GM12878 (cell line): ENCODE measurements around the gene TSC22D4. TPM values are rescaled to one million over a fixed set of nuclear protein-coding genes. Genes with fewer than 3 reads are reported as not detected.

Experiments used
- ATAC-seq: fragments of 200-7000 bp; cut with Tn5 transposase; 3 replicates; pipeline ENCODE4 v1.9.1; 2020; ENCODE audit warnings: mild to moderate bottlenecking, moderate library complexity
- BruUV-seq: library from RNA; stranded (reverse); fragments of 400-500 nt; replicated peaks from 2 replicates; lab custom pipeline; 2021; lab: Mats Ljungman, UMichigan
- CTCF ChIA-PET: fragments of 300-600 bp; sonication (Branson Sonifier 250); formaldehyde crosslinking; extraction: SDS; loops from one replicate; lab custom pipeline; 2021; ENCODE audit warnings: inconsistent platforms; lab: Yijun Ruan, JAX
- POLR2A ChIA-PET: fragments of 350-600 bp; formaldehyde crosslinking; extraction: SDS; loops from one replicate; lab custom pipeline; 2021; ENCODE audit warnings: inconsistent platforms; lab: Charles Lee
- RAD21 ChIA-PET: fragments of 300-600 bp; sonication (Branson Sonifier 250); formaldehyde crosslinking; loops from one replicate; lab custom pipeline; 2023; ENCODE audit warnings: antibody characterized with exemption; ENCODE audit not compliant: unreplicated experiment; lab: Charles Lee
- SMC1A ChIA-PET: fragments of 300-600 bp; sonication (Branson Sonifier 250); formaldehyde crosslinking; loops from one replicate; lab custom pipeline; 2023; ENCODE audit not compliant: unreplicated experiment, uncharacterized antibody; lab: Charles Lee
- DNase-seq: peaks from one replicate; pipeline ENCODE4 v3.0.0-alpha.2; 2011; ENCODE audit warnings: low read depth, low spot score
- FAIRE-seq: peaks from 3 replicates; lab custom pipeline; 2011; peaks lifted over from hg19 to GRCh38; lab: Jason Lieb, UNC
- H2AFZ ChIP-seq: 2 replicates; pipeline ENCODE4 v1.6.0; 2011; ENCODE audit warnings: low read depth, low read length, control low read depth; ENCODE audit not compliant: control insufficient read depth
- H3K27ac ChIP-seq: 2 replicates; pipeline ENCODE4 v1.5.1; 2011; ENCODE audit warnings: control low read depth; ENCODE audit not compliant: control insufficient read depth, insufficient read depth
- H3K27me3 ChIP-seq, 2 experiments: replicated peaks in 1 of 2; 2 replicates each; pipeline versions ENCODE4 v1.6.0 to v1.6.1; 2011; ENCODE audit warnings: low read length in 1 of 2; ENCODE audit not compliant: control insufficient read depth in 2 of 2, insufficient read depth in 2 of 2
- H3K36me3 ChIP-seq, 2 experiments: 2 replicates each; pipeline ENCODE4 v1.5.1; 2011; ENCODE audit warnings: low read length in 1 of 2; ENCODE audit not compliant: control insufficient read depth in 2 of 2, insufficient read depth in 2 of 2
- H3K4me1 ChIP-seq: 2 replicates; pipeline ENCODE4 v1.6.1; 2011; ENCODE audit warnings: mild to moderate bottlenecking, low read length, moderate library complexity, mixed read lengths; ENCODE audit not compliant: control insufficient read depth, insufficient read depth
- H3K4me2 ChIP-seq: 2 replicates; pipeline ENCODE4 v1.6.0; 2011; ENCODE audit warnings: control low read depth; ENCODE audit not compliant: control insufficient read depth, insufficient read depth
- H3K4me3 ChIP-seq: fragments of 200-600 bp; sonication (generic); 2 replicates; pipeline ENCODE4 v1.5.1; 2016
- H3K79me2 ChIP-seq: 2 replicates; pipeline ENCODE4 v1.6.0; 2011; ENCODE audit warnings: low read length; ENCODE audit not compliant: control insufficient read depth, insufficient read depth
- H3K9ac ChIP-seq: 2 replicates; pipeline ENCODE4 v1.8.0; 2011; ENCODE audit warnings: low read length, control low read depth, mixed read lengths; ENCODE audit not compliant: control insufficient read depth, insufficient read depth
- H3K9me3 ChIP-seq: replicated peaks from 3 replicates; pipeline ENCODE4 v1.5.1; 2011; ENCODE audit warnings: mild to moderate bottlenecking, low read length; ENCODE audit not compliant: control insufficient read depth, insufficient read depth
- H4K20me1 ChIP-seq: 2 replicates; pipeline ENCODE4 v1.6.0; 2011; ENCODE audit not compliant: control insufficient read depth, insufficient read depth
- EP300 ChIP-seq, 2 experiments: fragments of 150-350 bp in 1 of 2; IDR thresholded peaks; 2 replicates each; pipeline ENCODE4 v1.6.1; 2011 to 2012; ENCODE audit warnings: low read depth in 2 of 2, low read length in 2 of 2, borderline replicate concordance in 1 of 2, improper control_type of control experiment in 1 of 2, inconsistent platforms in 1 of 2; ENCODE audit not compliant: control insufficient read depth in 1 of 2
- FOXM1 ChIP-seq: IDR thresholded peaks from 2 replicates; pipeline ENCODE4 v1.6.1; 2012; ENCODE audit warnings: low read depth, mild to moderate bottlenecking, inconsistent platforms, low read length, moderate library complexity
- JUND ChIP-seq: IDR thresholded peaks from 2 replicates; pipeline ENCODE4 v1.6.1; 2012; ENCODE audit warnings: low read depth, mild to moderate bottlenecking, low read length, improper control_type of control experiment, moderate library complexity
- LARP7 ChIP-seq: fragments of 450-650 bp; IDR thresholded peaks from 2 replicates; pipeline ENCODE4 v1.6.1; 2017; ENCODE audit warnings: mild to moderate bottlenecking
- NRF1 ChIP-seq: conservative IDR thresholded peaks from 2 replicates; pipeline ENCODE4 v1.6.1; 2011; ENCODE audit warnings: mild to moderate bottlenecking, low read depth, low read length, improper control_type of control experiment
- POLR2AphosphoS2 ChIP-seq: IDR thresholded peaks from 2 replicates; pipeline ENCODE4 v1.6.1; 2011; ENCODE audit warnings: low read depth, mild to moderate bottlenecking, low read length, improper control_type of control experiment, moderate library complexity
- SKIL ChIP-seq: fragments of 450-650 bp; IDR thresholded peaks from 2 replicates; pipeline ENCODE4 v1.6.1; 2017; ENCODE audit warnings: mild to moderate bottlenecking, low read depth, inconsistent platforms; ENCODE audit not compliant: poor library complexity, severe bottlenecking
- WGBS: methylation state at CpG from one replicate; pipeline ENCODE4 v1.1.6; 2016; ENCODE audit warnings: low lambda C conversion rate; ENCODE audit not compliant: insufficient replicate concordance, insufficient coverage; ENCODE audit errors: missing lambda C conversion rate; 5-methylcytosine and 5-hydroxymethylcytosine counted together
- in situ Hi-C: fragments of 300-500 bp; cut with MboI; formaldehyde crosslinking; loops from 9 replicates; pipeline ENCODE4 v1.14.3; 2018; ENCODE audit warnings: mixed read lengths
- intact Hi-C: fragments of 100-400 bp; cut with micrococcal nuclease; formaldehyde crosslinking; loops from one replicate; pipeline ENCODE4 v1.14.2; 2022; ENCODE audit not compliant: unreplicated experiment
- polyA plus RNA-seq, 11 experiments: library from polyadenylated mRNA; depleted of rRNA in 4 of 11; unstranded in 6 of 11; stranded (reverse) in 5 of 11; fragments of >200 nt; fragmentation: Nextera tagmentation in 4 of 11; fragmentation: Illumina TruSeq in 1 of 11; extraction: Ambion mirVana in 4 of 11; extraction: Trizol in 1 of 11; gene quantifications; 1 replicate in 1 of 11; 2 replicates in 10 of 11; pipeline versions ENCODE4 v1.2.1 to v1.2.3, GENCODE V29; 2011 to 2016; ENCODE audit warnings: inconsistent platforms in 2 of 11, missing spikeins in 2 of 11, low read depth in 1 of 11
- total RNA-seq, 4 experiments: library from RNA; depleted of rRNA in 3 of 4; stranded (reverse); fragments of >200 nt in 3 of 4; fragmentation: Illumina TruSeq in 1 of 4; extraction: Trizol in 1 of 4; gene quantifications; 2 replicates each; pipeline versions ENCODE4 v1.2.1 to v1.2.3, GENCODE V29; 2013 to 2021
- TF ChIP-seq, protein P1 (sequence below): IDR thresholded peaks from 2 replicates; pipeline ENCODE4 v1.6.1; 2012; ENCODE audit warnings: low read length, inconsistent platforms
- TF ChIP-seq, protein P2 (sequence below): fragments of 450-650 bp; conservative IDR thresholded peaks from 2 replicates; pipeline ENCODE4 v1.6.1; 2017; ENCODE audit warnings: mild to moderate bottlenecking, moderate library complexity

The TSC22D4 gene
- total and polyA plus RNA-seq, 10 of the 15 experiments (the other 5 are each of a cell fraction or from before 2014, with no cell fraction given): 0.50 to 65.7 (median 24.4) TPM

DNA sequence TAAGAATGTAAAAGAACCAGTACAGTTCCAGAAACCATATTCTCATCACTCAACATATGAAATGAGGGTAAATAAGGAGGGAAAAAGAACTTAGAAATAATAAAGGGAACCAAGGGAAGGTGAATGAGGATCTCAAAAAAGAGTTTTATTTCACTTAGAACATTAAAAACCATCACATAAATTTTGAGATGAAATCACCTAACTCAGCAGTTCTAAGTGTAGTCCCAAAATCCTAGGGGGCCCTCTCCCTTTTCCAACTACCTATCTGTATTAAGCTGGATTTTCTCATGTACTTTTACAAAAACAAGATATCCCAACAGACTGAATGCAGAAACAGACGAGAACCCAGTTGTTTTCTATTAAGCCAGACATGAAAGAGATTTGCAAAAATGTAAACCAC is 53.7 kb downstream of the TSC22D4 start:
- Histone ChIP-seq H3K4me1 (peaks cover 13% of the 10 kb centered on the region), H4K20me1 (no peaks in the 10 kb centered on the region), H3K79me2 (peaks cover 11% of the 10 kb centered on the region), H3K4me2 (no peak overlapping the region), H3K36me3 (no peaks in the 10 kb centered on the region), H3K27me3 (no peaks in the 10 kb centered on the region), H2AFZ (no peak overlapping the region), H3K9me3 (no peaks in the 10 kb centered on the region), H3K27ac (no peak overlapping the region), H3K4me3 (no peak overlapping the region), H3K9ac (no peak overlapping the region)
- in situ Hi-C loops: no loop called here
- DNase-seq (no peak), ATAC-seq (no peak), FAIRE-seq (no peak)
- CTCF ChIA-PET: interaction anchor here (1.1 to 1.7 kb wide), 4 partner anchors 18 to 56 kb away, joined by 3 to 7 read pairs (median 4); no protein-coding TSS in a partner anchor
- no peak for TF ChIP-seq FOXM1
- no peak for TF ChIP-seq NRF1
- TF ChIP-seq, protein P1, sequence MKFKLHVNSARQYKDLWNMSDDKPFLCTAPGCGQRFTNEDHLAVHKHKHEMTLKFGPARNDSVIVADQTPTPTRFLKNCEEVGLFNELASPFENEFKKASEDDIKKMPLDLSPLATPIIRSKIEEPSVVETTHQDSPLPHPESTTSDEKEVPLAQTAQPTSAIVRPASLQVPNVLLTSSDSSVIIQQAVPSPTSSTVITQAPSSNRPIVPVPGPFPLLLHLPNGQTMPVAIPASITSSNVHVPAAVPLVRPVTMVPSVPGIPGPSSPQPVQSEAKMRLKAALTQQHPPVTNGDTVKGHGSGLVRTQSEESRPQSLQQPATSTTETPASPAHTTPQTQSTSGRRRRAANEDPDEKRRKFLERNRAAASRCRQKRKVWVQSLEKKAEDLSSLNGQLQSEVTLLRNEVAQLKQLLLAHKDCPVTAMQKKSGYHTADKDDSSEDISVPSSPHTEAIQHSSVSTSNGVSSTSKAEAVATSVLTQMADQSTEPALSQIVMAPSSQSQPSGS: no peak
- TF ChIP-seq POLR2AphosphoS2: no peak
- TF ChIP-seq EP300 (IDR thresholded peaks at IDR 0.05; ENCODE audit: borderline replicate concordance in 1 of 2, control insufficient read depth in 1 of 2, low read depth in 2 of 2, low read length in 2 of 2): no peak
- TF ChIP-seq JUND: no peak
- TF ChIP-seq, protein P2, sequence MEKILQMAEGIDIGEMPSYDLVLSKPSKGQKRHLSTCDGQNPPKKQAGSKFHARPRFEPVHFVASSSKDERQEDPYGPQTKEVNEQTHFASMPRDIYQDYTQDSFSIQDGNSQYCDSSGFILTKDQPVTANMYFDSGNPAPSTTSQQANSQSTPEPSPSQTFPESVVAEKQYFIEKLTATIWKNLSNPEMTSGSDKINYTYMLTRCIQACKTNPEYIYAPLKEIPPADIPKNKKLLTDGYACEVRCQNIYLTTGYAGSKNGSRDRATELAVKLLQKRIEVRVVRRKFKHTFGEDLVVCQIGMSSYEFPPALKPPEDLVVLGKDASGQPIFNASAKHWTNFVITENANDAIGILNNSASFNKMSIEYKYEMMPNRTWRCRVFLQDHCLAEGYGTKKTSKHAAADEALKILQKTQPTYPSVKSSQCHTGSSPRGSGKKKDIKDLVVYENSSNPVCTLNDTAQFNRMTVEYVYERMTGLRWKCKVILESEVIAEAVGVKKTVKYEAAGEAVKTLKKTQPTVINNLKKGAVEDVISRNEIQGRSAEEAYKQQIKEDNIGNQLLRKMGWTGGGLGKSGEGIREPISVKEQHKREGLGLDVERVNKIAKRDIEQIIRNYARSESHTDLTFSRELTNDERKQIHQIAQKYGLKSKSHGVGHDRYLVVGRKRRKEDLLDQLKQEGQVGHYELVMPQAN: no peak
- no peak for TF ChIP-seq SKIL
- no peak for TF ChIP-seq LARP7
- SMC1A ChIA-PET: interaction anchor here (1.0 to 2.5 kb wide), 3 partner anchors 9 to 51 kb away, joined by 3 to 12 read pairs (median 4); no protein-coding TSS in a partner anchor
- WGBS: 100% methylated on average over 1 of the region's 1 CpG
- POLR2A ChIA-PET: interaction anchor here (1.7 to 1.8 kb wide), 3 partner anchors 9 to 18 kb away, joined by 5 to 7 read pairs (median 5); partner anchors contain the start of gene PPP1R35
- BruUV-seq: no TSS peak
- RAD21 ChIA-PET: interaction anchor here (0.8 to 1.0 kb wide), 2 partner anchors 18 to 49 kb away, joined by 3 to 4 read pairs; no protein-coding TSS in a partner anchor
- intact Hi-C loops: no loop called here
